IMR-90 (cell line): Measurements from ENCODE around the gene ZFHX3. TPM values are rescaled to one million over a fixed set of nuclear protein-coding genes. Genes with fewer than 3 reads are reported as not detected.

Source experiments
- ATAC-seq: fragments of 200-7000 bp; cut with Tn5 transposase; 2 replicates; pipeline ENCODE4 v1.9.1; 2020; ENCODE audit warnings: low read depth, mild to moderate bottlenecking, moderate library complexity
- BruUV-seq: library from RNA; stranded (reverse); fragments of 400-500 nt; replicated peaks from 2 replicates; lab custom pipeline; 2021; lab: Mats Ljungman, UMichigan
- CTCF ChIA-PET: fragments of 300-600 bp; formaldehyde crosslinking; extraction: SDS; loops from one replicate; lab custom pipeline; 2021; ENCODE audit warnings: antibody characterized with exemption; lab: Yijun Ruan, JAX
- POLR2A ChIA-PET: fragments of 300-600 bp; sonication (Branson Sonifier 250); formaldehyde crosslinking; loops from one replicate; lab custom pipeline; 2022; ENCODE audit warnings: antibody characterized with exemption; ENCODE audit not compliant: unreplicated experiment; lab: Charles Lee
- DNase-seq: peaks from one replicate; pipeline ENCODE4 v3.0.0; 2013
- H2AFZ ChIP-seq: replicated peaks from 2 replicates; pipeline ENCODE3; 2013; ENCODE audit warnings: low read length, mild to moderate bottlenecking; ENCODE audit not compliant: poor library complexity
- H2AK5ac ChIP-seq: 2 replicates; pipeline ENCODE4 v1.6.1; 2013; ENCODE audit warnings: low read depth, low read length, inconsistent platforms
- H2AK9ac ChIP-seq: replicated peaks from 2 replicates; pipeline ENCODE3; 2013; ENCODE audit warnings: mild to moderate bottlenecking, low read depth, low read length, moderate library complexity; ENCODE audit not compliant: poor library complexity
- H2BK120ac ChIP-seq: 2 replicates; pipeline ENCODE4 v1.6.1; 2013; ENCODE audit warnings: low read depth, low read length, inconsistent platforms
- H2BK15ac ChIP-seq: 3 replicates; pipeline ENCODE4 v1.6.1; 2013; ENCODE audit warnings: low read depth, low read length, inconsistent platforms
- H2BK20ac ChIP-seq: 2 replicates; pipeline ENCODE4 v1.6.1; 2013; ENCODE audit warnings: low read depth, mild to moderate bottlenecking, inconsistent platforms, low read length, moderate library complexity
- H2BK5ac ChIP-seq: 2 replicates; pipeline ENCODE4 v1.6.1; 2013; ENCODE audit warnings: mild to moderate bottlenecking, low read depth, low read length, inconsistent platforms; ENCODE audit not compliant: poor library complexity, severe bottlenecking
- H3K14ac ChIP-seq: replicated peaks from 2 replicates; pipeline ENCODE4 v1.6.1; 2013; ENCODE audit warnings: low read depth, low read length, inconsistent platforms
- H3K18ac ChIP-seq: 2 replicates; pipeline ENCODE4 v1.6.1; 2013; ENCODE audit warnings: low read depth, low read length, control low read depth
- H3K23ac ChIP-seq: 2 replicates; pipeline ENCODE4 v1.6.1; 2013; ENCODE audit warnings: low read depth, low read length, inconsistent platforms
- H3K27ac ChIP-seq: 2 replicates; pipeline ENCODE4 v1.5.1; 2013; ENCODE audit warnings: mild to moderate bottlenecking, control low read depth, low read length; ENCODE audit not compliant: insufficient read depth
- H3K27me3 ChIP-seq: 2 replicates; pipeline ENCODE4 v1.6.1; 2013; ENCODE audit warnings: low read length; ENCODE audit not compliant: control insufficient read depth, insufficient read depth
- H3K36me3 ChIP-seq: 2 replicates; pipeline ENCODE4 v1.6.1; 2013; ENCODE audit warnings: low read length, mixed read lengths; ENCODE audit not compliant: control insufficient read depth, insufficient read depth
- H3K4ac ChIP-seq: 2 replicates; pipeline ENCODE4 v1.6.1; 2013; ENCODE audit warnings: low read depth, low read length, inconsistent platforms
- H3K4me1 ChIP-seq: 2 replicates; pipeline ENCODE4 v1.6.1; 2013; ENCODE audit warnings: low read length, mixed read lengths; ENCODE audit not compliant: control insufficient read depth, insufficient read depth
- H3K4me2 ChIP-seq: 2 replicates; pipeline ENCODE4 v1.6.1; 2013; ENCODE audit warnings: low read depth, mild to moderate bottlenecking, control low read depth, low read length, moderate library complexity
- H3K4me3 ChIP-seq: 2 replicates; pipeline ENCODE4 v1.5.1; 2013; ENCODE audit warnings: low read depth, mild to moderate bottlenecking, control low read depth, low read length, moderate library complexity; ENCODE audit not compliant: insufficient read depth
- H3K56ac ChIP-seq: 2 replicates; pipeline ENCODE4 v1.6.1; 2013; ENCODE audit warnings: low read length, inconsistent platforms; ENCODE audit not compliant: insufficient read depth; ENCODE audit errors: extremely low read depth
- H3K79me1 ChIP-seq, 2 experiments: 2 replicates each; pipeline ENCODE4 v1.6.1; 2013; ENCODE audit warnings: low read length in 2 of 2, inconsistent platforms in 1 of 2, low read depth in 1 of 2
- H3K9ac ChIP-seq: 2 replicates; pipeline ENCODE4 v1.6.1; 2013; ENCODE audit warnings: low read depth, low read length, control low read depth
- H3K9me1 ChIP-seq: 2 replicates; pipeline ENCODE4 v1.6.1; 2013; ENCODE audit warnings: low read length, inconsistent platforms; ENCODE audit not compliant: insufficient read depth
- H3K9me3 ChIP-seq: 2 replicates; pipeline ENCODE4 v1.6.1; 2013; ENCODE audit warnings: low read length; ENCODE audit not compliant: control insufficient read depth, insufficient read depth
- H4K20me1 ChIP-seq: 2 replicates; pipeline ENCODE4 v1.6.1; 2013; ENCODE audit warnings: low read length, inconsistent platforms; ENCODE audit not compliant: insufficient read depth
- H4K5ac ChIP-seq: 2 replicates; pipeline ENCODE4 v1.6.1; 2013; ENCODE audit warnings: mild to moderate bottlenecking, low read depth, low read length, control low read depth
- H4K8ac ChIP-seq, 2 experiments: 2 replicates each; pipeline ENCODE4 v1.6.1; 2013; ENCODE audit warnings: low read depth in 2 of 2, low read length in 2 of 2, control low read depth in 1 of 2, inconsistent platforms in 1 of 2
- H4K91ac ChIP-seq: 2 replicates; pipeline ENCODE4 v1.6.1; 2013; ENCODE audit warnings: low read depth, low read length, inconsistent platforms; ENCODE audit not compliant: insufficient read depth
- CEBPB ChIP-seq: IDR thresholded peaks from 2 replicates; pipeline ENCODE4 v1.6.1; 2012; ENCODE audit warnings: low read depth, low read length, improper control_type of control experiment
- MAZ ChIP-seq: IDR thresholded peaks from 2 replicates; pipeline ENCODE4 v1.6.1; 2012; ENCODE audit warnings: low read depth, mild to moderate bottlenecking, low read length, improper control_type of control experiment, moderate library complexity, borderline replicate concordance
- POLR2A ChIP-seq: IDR thresholded peaks from 2 replicates; pipeline ENCODE4 v1.6.1; 2012; ENCODE audit warnings: mild to moderate bottlenecking, low read depth, low read length
- RAD21 ChIP-seq: IDR thresholded peaks from 2 replicates; pipeline ENCODE4 v1.6.1; 2012; ENCODE audit warnings: low read length, improper control_type of control experiment
- RCOR1 ChIP-seq: IDR thresholded peaks from 2 replicates; pipeline ENCODE4 v1.6.1; 2012; ENCODE audit warnings: mild to moderate bottlenecking, low read length, improper control_type of control experiment; ENCODE audit not compliant: insufficient replicate concordance
- RFX5 ChIP-seq: IDR thresholded peaks from 2 replicates; pipeline ENCODE4 v1.8.0; 2012; ENCODE audit warnings: low read depth, mild to moderate bottlenecking, low read length, moderate library complexity
- WGBS, 2 experiments: methylation state at CpG; one replicate each; pipeline versions ENCODE4 v1.1.5 to v1.1.7; 2013; ENCODE audit warnings: missing lambda C conversion rate in 2 of 2; ENCODE audit not compliant: insufficient read length in 1 of 2; ENCODE audit errors: extremely low coverage in 2 of 2; 5-methylcytosine and 5-hydroxymethylcytosine counted together
- dilution Hi-C: fragments of 300-500 bp; cut with HindIII; formaldehyde crosslinking; loops from one replicate; pipeline ENCODE4 v1.14.3; 2018; ENCODE audit warnings: low sequenced_read_pairs; ENCODE audit not compliant: unreplicated experiment
- in situ Hi-C: fragments of 300-500 bp; cut with MboI; formaldehyde crosslinking; loops from 3 replicates; pipeline ENCODE4 v1.14.3; 2019; ENCODE audit warnings: low sequenced_read_pairs, inconsistent platforms, mixed read lengths
- intact Hi-C: fragments of 100-400 bp; cut with micrococcal nuclease; formaldehyde crosslinking; loops from 2 replicates; pipeline ENCODE4 v1.10.0; 2022
- polyA plus RNA-seq, 3 experiments: library from polyadenylated mRNA; depleted of rRNA; stranded (reverse); fragments of >200 nt; gene quantifications; 2 replicates each; pipeline ENCODE4 v1.2.3, GENCODE V29; 2012; ENCODE audit warnings: low replicate concordance in 1 of 3
- total RNA-seq: library from RNA; depleted of rRNA; stranded (reverse); fragments of >200 nt; gene quantifications from 2 replicates; pipeline ENCODE4 v1.2.3, GENCODE V29; 2012

Gene ZFHX3
- total and polyA plus RNA-seq, 2 of the 4 experiments (the other 2 are of a cell fraction): 1.4 to 1.7 TPM

DNA sequence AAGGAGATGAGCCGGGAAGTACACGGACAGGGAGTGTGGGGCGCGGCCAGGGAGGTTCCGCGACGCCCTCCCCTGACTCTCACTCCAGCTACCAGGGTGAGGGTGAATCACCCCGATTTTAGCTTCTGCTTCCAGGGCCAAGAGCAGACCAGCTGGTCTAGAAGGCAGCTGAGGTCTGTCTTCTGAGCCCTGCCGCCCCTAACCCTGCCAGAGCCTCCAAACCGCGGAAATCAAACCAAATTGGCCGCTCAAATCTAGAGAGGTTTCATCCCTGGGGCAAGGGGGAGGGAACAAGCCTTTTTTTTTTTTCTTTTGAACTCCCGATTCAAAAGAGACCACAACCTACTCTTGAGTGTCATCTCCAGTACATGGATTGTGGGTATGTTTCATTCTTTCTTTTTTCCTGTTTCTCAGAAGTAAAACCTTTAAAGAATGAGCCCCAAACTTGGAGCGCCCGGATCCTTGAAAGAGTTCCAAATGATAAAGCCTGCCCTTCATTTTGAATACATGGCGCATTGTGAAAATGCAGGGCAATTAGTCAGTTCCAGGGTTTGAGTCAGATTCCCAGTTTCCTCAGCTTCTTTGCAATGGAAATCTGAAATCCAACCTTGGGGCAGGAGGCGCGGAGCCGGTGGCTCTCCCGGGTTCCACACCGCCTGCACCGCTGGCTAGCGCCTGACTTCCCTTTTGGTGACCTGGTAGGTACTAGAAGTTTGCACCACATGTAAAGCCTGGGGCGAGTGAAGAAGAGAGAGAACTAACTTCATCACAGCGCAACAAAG, 16.5 kb upstream of the ZFHX3 start:
- Histone ChIP-seq H3K9ac (peak overlapping the region; percentile 17), H4K91ac (peak overlapping the region; percentile 68), H4K20me1 (no peaks in the 10 kb centered on the region), H3K4me1 (peaks cover 36% of the 10 kb centered on the region), H3K9me1 (peaks cover 6% of the 10 kb centered on the region; the same call in 1 of the 2 replicates), H3K9me3 (no peaks in the 10 kb centered on the region), H3K4me3 (peak overlapping the region; percentile 22; the same call in 1 of the 2 replicates), H2BK15ac (peak overlapping the region; percentile 39; the same call in 2 of the 3 replicates), H3K27ac (peak overlapping the region; percentile 28), H4K8ac (peak overlapping the region; percentile 45 to 59), H4K5ac (peak overlapping the region; percentile 52), H3K56ac (0 out of 2 replicates have a peak overlapping the region, but pooled peaks have one; percentile 1), H3K4me2 (peak overlapping the region; percentile 83), H3K27me3 (no peaks in the 10 kb centered on the region), H2AK5ac (peak overlapping the region; percentile 10; the same call in 1 of the 2 replicates), H3K4ac (peak overlapping the region; percentile 62), H2BK120ac (peak overlapping the region; percentile 79), H2BK20ac (peak overlapping the region; percentile 61), H3K23ac (peak overlapping the region; percentile 58; the same call in 1 of the 2 replicates), H2AFZ (peak overlapping the region; percentile 84), H3K79me1 (peaks cover 4 to 11% of the 10 kb centered on the region in 2 experiments; a peak in 3 of 4 replicates), H3K18ac (peak overlapping the region; percentile 79), H2BK5ac (peak overlapping the region; percentile 50), H3K14ac (peak overlapping the region; percentile 68), H3K36me3 (no peaks in the 10 kb centered on the region), H2AK9ac (peak overlapping the region; percentile 63)
- TF ChIP-seq POLR2A (peak; percentile 57), CEBPB (0 out of 2 replicates have a peak, but pooled peaks have one; percentile 21), RCOR1 (no peak), RAD21 (no peak), MAZ (no peak), RFX5 (no peak)
- WGBS, 2 experiments: no CpG with 5 or more reads among the region's 25 CpGs
- DNase-seq (peak; percentile 78), ATAC-seq (peak; percentile 2; the same call in 1 of the 2 replicates)
- no TSS peak for BruUV-seq
- in situ Hi-C loops: loop anchor here (10.0 to 25.0 kb wide), 3 partner anchors 170 to 1223 kb away; partner anchors contain the start of gene PSMD7
- intact Hi-C loops: no loop called here
- ChIA-PET POLR2A (interaction anchor here (0.6 kb wide), 1 partner anchor 120 kb away, joined by 3 read pairs; no protein-coding TSS in a partner anchor), CTCF (interaction anchor here (1.0 kb wide), 1 partner anchor 232 kb away, joined by 3 read pairs; no protein-coding TSS in a partner anchor)
- dilution Hi-C loops: no loop called here
